HepG2 (cell line): ENCODE data around the gene LRRC45. TPM values are rescaled to one million over a fixed set of nuclear protein-coding genes. Genes with fewer than 3 reads are reported as not detected.

Source experiments
- ARID5B ChIP-seq: IDR thresholded peaks from 2 replicates; pipeline ENCODE4 v1.4.0; 2020; ENCODE audit warnings: mild to moderate bottlenecking, missing genetic modification reagents
- BRD4 ChIP-seq: sonication (generic); formaldehyde crosslinking; IDR thresholded peaks from 2 replicates; pipeline ENCODE4 v1.4.0; 2020; ENCODE audit warnings: missing genetic modification reagents
- CHD2 ChIP-seq: IDR thresholded peaks from 2 replicates; pipeline ENCODE4 v1.6.1; 2011; ENCODE audit warnings: low read depth, low read length, improper control_type of control experiment
- EHMT2 ChIP-seq: fragments of 200-600 bp; sonication (generic); IDR thresholded peaks from 2 replicates; pipeline ENCODE4 v1.7.0; 2017; ENCODE audit warnings: antibody characterized with exemption, low read depth, low read length, borderline replicate concordance
- ESRRA ChIP-seq: sonication (generic); formaldehyde crosslinking; IDR thresholded peaks from 2 replicates; pipeline ENCODE4 v1.5.1; 2020; ENCODE audit warnings: mild to moderate bottlenecking, low read depth, missing genetic modification reagents
- MZF1 ChIP-seq: sonication (generic); formaldehyde crosslinking; IDR thresholded peaks from 2 replicates; pipeline ENCODE4 v1.8.1; 2023; ENCODE audit warnings: mild to moderate bottlenecking, missing genetic modification reagents, borderline replicate concordance
- PITX1 ChIP-seq: sonication (generic); formaldehyde crosslinking; IDR thresholded peaks from 2 replicates; pipeline ENCODE4 v1.5.1; 2020; ENCODE audit warnings: mild to moderate bottlenecking, missing genetic modification reagents
- USF2 ChIP-seq, 2 experiments: sonication (generic) in 1 of 2; formaldehyde crosslinking in 1 of 2; IDR thresholded peaks; 2 replicates each; pipeline versions ENCODE4 v1.5.1 to v1.6.1; 2011 to 2020; ENCODE audit warnings: borderline replicate concordance in 1 of 2, low read depth in 1 of 2, low read length in 1 of 2, mild to moderate bottlenecking in 1 of 2, missing genetic modification reagents in 1 of 2, moderate library complexity in 1 of 2
- ZIK1 ChIP-seq: sonication (generic); formaldehyde crosslinking; IDR thresholded peaks from 2 replicates; pipeline ENCODE4 v1.5.0; 2020; ENCODE audit warnings: mild to moderate bottlenecking, low read depth, missing genetic modification reagents, borderline replicate concordance
- ZNF20 ChIP-seq: sonication (generic); formaldehyde crosslinking; IDR thresholded peaks from 2 replicates; pipeline ENCODE4 v1.4.0; 2020; ENCODE audit warnings: mild to moderate bottlenecking, moderate library complexity, missing genetic modification reagents
- ZNF282 ChIP-seq: fragments of 450-650 bp; IDR thresholded peaks from 2 replicates; pipeline ENCODE4 v1.6.1; 2018; ENCODE audit not compliant: partially characterized antibody
- ZNF484 ChIP-seq: sonication (generic); formaldehyde crosslinking; IDR thresholded peaks from 2 replicates; pipeline ENCODE4 v1.5.1; 2020; ENCODE audit warnings: mild to moderate bottlenecking, low read depth, missing genetic modification reagents, borderline replicate concordance
- ZNF616 ChIP-seq: sonication (generic); formaldehyde crosslinking; IDR thresholded peaks from 2 replicates; pipeline ENCODE4 v1.5.0; 2020; ENCODE audit warnings: low read depth, mild to moderate bottlenecking, missing genetic modification reagents
- ZSCAN9 ChIP-seq: IDR thresholded peaks from 2 replicates; pipeline ENCODE4 v1.6.1; 2016; ENCODE audit warnings: borderline replicate concordance
- polyA plus RNA-seq, 8 experiments: library from polyadenylated mRNA; depleted of rRNA in 3 of 8; stranded (reverse) in 7 of 8; unstranded in 1 of 8; fragments of >200 nt; fragmentation: Illumina TruSeq in 4 of 8; extraction: Trizol in 4 of 8; gene quantifications; 2 replicates each; pipeline versions ENCODE4 v1.2.1 to v1.2.3, GENCODE V29; 2011 to 2016; ENCODE audit warnings: low read depth in 4 of 8, missing spikeins in 1 of 8, mixed read lengths in 1 of 8; ENCODE audit not compliant: insufficient read depth in 1 of 8
- total RNA-seq, 5 experiments: library from RNA; depleted of rRNA; stranded (reverse); fragments of >200 nt; fragmentation: Illumina TruSeq; extraction: Trizol; gene quantifications; 2 replicates each; pipeline ENCODE4 v1.2.3, GENCODE V29; 2016; ENCODE audit warnings: low read depth in 1 of 5
- TF ChIP-seq, protein P1 (sequence below): sonication (generic); formaldehyde crosslinking; IDR thresholded peaks from 2 replicates; pipeline ENCODE4 v1.4.0; 2020; ENCODE audit warnings: missing genetic modification reagents, mild to moderate bottlenecking, borderline replicate concordance
- TF ChIP-seq, protein P2 (sequence below): sonication (generic); formaldehyde crosslinking; IDR thresholded peaks from 2 replicates; pipeline ENCODE4 v1.9.0; 2021; ENCODE audit warnings: missing genetic modification reagents, borderline replicate concordance

Gene LRRC45
- total and polyA plus RNA-seq, 2 of the 13 experiments (the other 11 are each of a cell fraction or from before 2014, with no cell fraction given) = 11.6 to 48.1 TPM

DNA sequence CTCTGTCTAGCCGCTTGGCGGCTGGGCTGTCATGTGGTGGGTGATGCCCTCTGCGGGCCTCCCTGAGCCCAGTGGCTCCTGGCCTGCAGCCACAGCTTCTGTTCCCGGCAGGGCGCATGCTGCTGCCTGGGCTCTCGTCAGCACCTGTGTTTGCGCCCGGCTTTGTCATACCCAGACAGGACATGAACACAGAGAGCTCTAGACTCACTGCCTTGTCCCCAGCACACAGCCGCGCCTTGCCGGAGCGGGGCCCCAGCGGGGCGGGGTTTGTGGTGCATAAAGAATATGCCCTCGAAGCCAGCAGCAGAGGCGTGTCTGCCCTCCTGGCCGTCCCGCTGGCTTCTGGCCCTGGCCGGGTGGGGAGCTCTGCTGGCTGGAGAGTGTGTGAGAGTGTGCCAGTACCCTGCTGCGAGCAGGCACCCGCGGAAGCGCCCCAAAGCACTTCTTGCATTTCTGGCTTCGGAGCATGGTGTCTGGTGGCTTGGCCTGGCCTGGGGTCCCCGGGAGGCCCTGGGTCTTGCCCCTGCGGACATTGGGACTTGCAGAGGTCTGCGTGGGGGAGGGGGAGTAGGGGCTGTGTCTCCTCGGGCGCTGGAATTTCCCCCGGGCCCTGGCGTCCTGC lies 31.3 kb upstream of the LRRC45 start (continued):
- TF ChIP-seq, protein P1, sequence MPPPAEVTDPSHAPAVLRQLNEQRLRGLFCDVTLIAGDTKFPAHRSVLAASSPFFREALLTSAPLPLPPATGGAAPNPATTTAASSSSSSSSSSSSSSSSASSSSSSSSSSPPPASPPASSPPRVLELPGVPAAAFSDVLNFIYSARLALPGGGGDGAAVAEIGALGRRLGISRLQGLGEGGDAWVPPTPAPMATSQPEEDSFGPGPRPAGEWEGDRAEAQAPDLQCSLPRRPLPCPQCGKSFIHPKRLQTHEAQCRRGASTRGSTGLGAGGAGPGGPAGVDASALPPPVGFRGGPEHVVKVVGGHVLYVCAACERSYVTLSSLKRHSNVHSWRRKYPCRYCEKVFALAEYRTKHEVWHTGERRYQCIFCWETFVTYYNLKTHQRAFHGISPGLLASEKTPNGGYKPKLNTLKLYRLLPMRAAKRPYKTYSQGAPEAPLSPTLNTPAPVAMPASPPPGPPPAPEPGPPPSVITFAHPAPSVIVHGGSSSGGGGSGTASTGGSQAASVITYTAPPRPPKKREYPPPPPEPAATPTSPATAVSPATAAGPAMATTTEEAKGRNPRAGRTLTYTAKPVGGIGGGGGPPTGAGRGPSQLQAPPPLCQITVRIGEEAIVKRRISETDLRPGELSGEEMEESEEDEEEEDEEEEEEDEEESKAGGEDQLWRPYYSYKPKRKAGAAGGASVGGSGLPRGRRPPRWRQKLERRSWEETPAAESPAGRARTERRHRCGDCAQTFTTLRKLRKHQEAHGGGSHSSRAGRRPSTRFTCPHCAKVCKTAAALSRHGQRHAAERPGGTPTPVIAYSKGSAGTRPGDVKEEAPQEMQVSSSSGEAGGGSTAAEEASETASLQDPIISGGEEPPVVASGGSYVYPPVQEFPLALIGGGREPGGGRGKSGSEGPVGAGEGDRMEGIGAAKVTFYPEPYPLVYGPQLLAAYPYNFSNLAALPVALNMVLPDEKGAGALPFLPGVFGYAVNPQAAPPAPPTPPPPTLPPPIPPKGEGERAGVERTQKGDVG (CRISPR knock-in tag) = peak; percentile 79; the same call in 1 of the 2 replicates
- TF ChIP-seq, protein P2, sequence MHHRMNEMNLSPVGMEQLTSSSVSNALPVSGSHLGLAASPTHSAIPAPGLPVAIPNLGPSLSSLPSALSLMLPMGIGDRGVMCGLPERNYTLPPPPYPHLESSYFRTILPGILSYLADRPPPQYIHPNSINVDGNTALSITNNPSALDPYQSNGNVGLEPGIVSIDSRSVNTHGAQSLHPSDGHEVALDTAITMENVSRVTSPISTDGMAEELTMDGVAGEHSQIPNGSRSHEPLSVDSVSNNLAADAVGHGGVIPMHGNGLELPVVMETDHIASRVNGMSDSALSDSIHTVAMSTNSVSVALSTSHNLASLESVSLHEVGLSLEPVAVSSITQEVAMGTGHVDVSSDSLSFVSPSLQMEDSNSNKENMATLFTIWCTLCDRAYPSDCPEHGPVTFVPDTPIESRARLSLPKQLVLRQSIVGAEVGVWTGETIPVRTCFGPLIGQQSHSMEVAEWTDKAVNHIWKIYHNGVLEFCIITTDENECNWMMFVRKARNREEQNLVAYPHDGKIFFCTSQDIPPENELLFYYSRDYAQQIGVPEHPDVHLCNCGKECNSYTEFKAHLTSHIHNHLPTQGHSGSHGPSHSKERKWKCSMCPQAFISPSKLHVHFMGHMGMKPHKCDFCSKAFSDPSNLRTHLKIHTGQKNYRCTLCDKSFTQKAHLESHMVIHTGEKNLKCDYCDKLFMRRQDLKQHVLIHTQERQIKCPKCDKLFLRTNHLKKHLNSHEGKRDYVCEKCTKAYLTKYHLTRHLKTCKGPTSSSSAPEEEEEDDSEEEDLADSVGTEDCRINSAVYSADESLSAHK (CRISPR knock-in tag) = no peak; the same call in none of the 2 replicates
- TF ChIP-seq ZNF616 (CRISPR knock-in tag) (peak; percentile 49), ESRRA (CRISPR knock-in tag) (no peak), PITX1 (CRISPR knock-in tag) (no peak), BRD4 (no peak; the same call in 1 of the 2 replicates), ZIK1 (CRISPR knock-in tag) (0 out of 2 replicates have a peak, but pooled peaks have one; percentile 66), CHD2 (no peak; the same call in 1 of the 2 replicates), ARID5B (CRISPR knock-in tag) (peak; percentile 63), EHMT2 (no peak), USF2 (IDR thresholded peaks at IDR 0.05; ENCODE audit: low read depth, low read length) (peak; percentile 66), USF2 (CRISPR knock-in tag; IDR thresholded peaks at IDR 0.05; ENCODE audit: borderline replicate concordance) (no peak; the same call in 1 of the 2 replicates), MZF1 (no peak), ZNF20 (CRISPR knock-in tag) (no peak), ZNF484 (CRISPR knock-in tag) (0 out of 2 replicates have a peak, but pooled peaks have one; percentile 3), ZSCAN9 (CRISPR knock-in tag) (peak; percentile 84), ZNF282 (no peak)
